GM19395 (cell line): ENCODE measurements around the gene PGAP6.
"Not testable (repeated sequence)": the region's sequence is repeated elsewhere in the genome, so short reads cannot be mapped to it uniquely, and the experiment has no call there.

Source experiments
- ATAC-seq: cut with Tn5 transposase; IDR thresholded peaks from one replicate; pipeline ENCODE4 v1.9.1; 2021; ENCODE audit warnings: mild to moderate bottlenecking, moderate library complexity; ENCODE audit not compliant: unreplicated experiment

The PGAP6 gene

GRCh38 chr16:352547-353403, 29.0 kb downstream of the PGAP6 start, which contains the start of gene AXIN1:
Gene AXIN1, minus strand, starts transcription at chr16:352723. Its CDS starts 5,698 bp downstream, at chr16:347025.
- ATAC-seq: peak; percentile 53

- peak; percentile 23 for ATAC-seq
Measured at GRCh38 chr16:351804-352520, 29.8 kb downstream of the PGAP6 start.

- no peak for ATAC-seq
Measured at GRCh38 chr16:350203-350602, 31.6 kb downstream of the PGAP6 start.

- no peak for ATAC-seq
Measured at GRCh38 chr16:349211-349610, 32.6 kb downstream of the PGAP6 start.

GRCh38 chr16:348495-348894, 33.3 kb downstream of the PGAP6 start:
- ATAC-seq: not testable (repeated sequence)

GRCh38 chr16:347203-347602, 34.6 kb downstream of the PGAP6 start:
- ATAC-seq: no peak

- ATAC-seq: no peak
Measured at GRCh38 chr16:346587-346986, 35.2 kb downstream of the PGAP6 start.

GRCh38 chr16:345772-346171, 36.0 kb downstream of the PGAP6 start:
- ATAC-seq: no peak

GRCh38 chr16:342455-343213, 39.1 kb downstream of the PGAP6 start:
- ATAC-seq: no peak

GRCh38 chr16:341974-342336, 39.8 kb downstream of the PGAP6 start:
- ATAC-seq: not testable (repeated sequence)

GRCh38 chr16:341095-341973, 40.4 kb downstream of the PGAP6 start:
- ATAC-seq: not testable (repeated sequence)

GRCh38 chr16:340370-341091, 41.2 kb downstream of the PGAP6 start:
- no peak for ATAC-seq

GRCh38 chr16:339680-340079, 42.1 kb downstream of the PGAP6 start:
- ATAC-seq: no peak

GRCh38 chr16:337975-338575, 43.7 kb downstream of the PGAP6 start:
- no peak for ATAC-seq

GRCh38 chr16:337437-337836, 44.3 kb downstream of the PGAP6 start:
- no peak for ATAC-seq

- ATAC-seq: no peak
Measured at GRCh38 chr16:336269-336668, 45.5 kb downstream of the PGAP6 start.

- not testable (repeated sequence) for ATAC-seq
Measured at GRCh38 chr16:334861-335632, 46.7 kb downstream of the PGAP6 start.

GRCh38 chr16:334164-334832, 47.5 kb downstream of the PGAP6 start:
- ATAC-seq: not testable (repeated sequence)
